Breast epithelium (tissue), 3 donors: ENCODE results near the gene SLC4A11.

ENCODE experiments used
- POLR2A ChIP-seq: fragments of 450-650 bp; IDR thresholded peaks from one replicate; pipeline ENCODE4 v1.6.1; 2016; ENCODE audit warnings: antibody characterized with exemption, mild to moderate bottlenecking, moderate library complexity
- POLR2AphosphoS5 ChIP-seq, 3 donors: sonication (generic); formaldehyde crosslinking; IDR thresholded peaks; one replicate each; pipeline ENCODE4 v1.6.1; 2017; ENCODE audit warnings: antibody characterized with exemption in 3 of 3
- TF ChIP-seq, protein P1 (sequence below), 3 donors: fragments of 450-650 bp; IDR thresholded peaks; one replicate each; pipeline ENCODE4 v1.5.1; 2016 to 2017; ENCODE audit warnings: antibody characterized with exemption in 3 of 3, mild to moderate bottlenecking in 3 of 3, moderate library complexity in 3 of 3

DNA sequence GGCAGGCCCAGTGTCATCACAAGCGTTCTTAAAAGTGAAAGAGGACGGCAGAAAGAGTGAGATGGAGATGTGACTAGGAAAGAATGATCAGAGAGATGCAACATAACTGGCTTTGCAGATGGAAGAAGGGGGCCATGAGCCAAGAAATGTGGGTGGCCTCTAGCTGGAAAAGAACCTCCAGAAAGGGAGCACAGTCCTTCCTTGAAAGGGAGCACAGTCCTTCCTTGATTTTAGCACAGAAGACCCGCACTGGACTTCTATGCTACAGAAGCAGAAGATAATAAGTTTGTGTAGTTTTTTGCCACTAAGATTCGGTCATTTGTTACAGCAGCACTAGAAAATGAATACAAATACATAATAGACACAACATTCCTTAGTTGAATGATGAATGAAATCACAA, 58.7 kb downstream of the SLC4A11 start:
- TF ChIP-seq POLR2A: no peak
- TF ChIP-seq, protein P1, sequence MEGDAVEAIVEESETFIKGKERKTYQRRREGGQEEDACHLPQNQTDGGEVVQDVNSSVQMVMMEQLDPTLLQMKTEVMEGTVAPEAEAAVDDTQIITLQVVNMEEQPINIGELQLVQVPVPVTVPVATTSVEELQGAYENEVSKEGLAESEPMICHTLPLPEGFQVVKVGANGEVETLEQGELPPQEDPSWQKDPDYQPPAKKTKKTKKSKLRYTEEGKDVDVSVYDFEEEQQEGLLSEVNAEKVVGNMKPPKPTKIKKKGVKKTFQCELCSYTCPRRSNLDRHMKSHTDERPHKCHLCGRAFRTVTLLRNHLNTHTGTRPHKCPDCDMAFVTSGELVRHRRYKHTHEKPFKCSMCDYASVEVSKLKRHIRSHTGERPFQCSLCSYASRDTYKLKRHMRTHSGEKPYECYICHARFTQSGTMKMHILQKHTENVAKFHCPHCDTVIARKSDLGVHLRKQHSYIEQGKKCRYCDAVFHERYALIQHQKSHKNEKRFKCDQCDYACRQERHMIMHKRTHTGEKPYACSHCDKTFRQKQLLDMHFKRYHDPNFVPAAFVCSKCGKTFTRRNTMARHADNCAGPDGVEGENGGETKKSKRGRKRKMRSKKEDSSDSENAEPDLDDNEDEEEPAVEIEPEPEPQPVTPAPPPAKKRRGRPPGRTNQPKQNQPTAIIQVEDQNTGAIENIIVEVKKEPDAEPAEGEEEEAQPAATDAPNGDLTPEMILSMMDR (IDR thresholded peaks at IDR 0.05): no peak
- no peak for TF ChIP-seq POLR2AphosphoS5 (IDR thresholded peaks at IDR 0.05)
